Ovary (tissue), 3 donors: Measurements from ENCODE around the gene ABHD8.

Source experiments
- EP300 ChIP-seq: sonication (generic); formaldehyde crosslinking; IDR thresholded peaks from one replicate; pipeline ENCODE4 v1.6.1; 2017; ENCODE audit warnings: antibody characterized with exemption
- POLR2A ChIP-seq: fragments of 450-650 bp; IDR thresholded peaks from one replicate; pipeline ENCODE4 v1.6.1; 2017; ENCODE audit warnings: antibody characterized with exemption, mild to moderate bottlenecking, moderate library complexity
- TF ChIP-seq, protein P1 (sequence below), 3 donors: fragments of 450-650 bp in 2 of 3; fragments of 200-600 bp in 1 of 3; IDR thresholded peaks; one replicate each; pipeline versions ENCODE4 v1.5.1 to v1.8.0; 2016 to 2022; ENCODE audit warnings: antibody characterized with exemption in 3 of 3, mild to moderate bottlenecking in 1 of 3
- donor health status: DM: no; HTN: no; CAD: no.

DNA sequence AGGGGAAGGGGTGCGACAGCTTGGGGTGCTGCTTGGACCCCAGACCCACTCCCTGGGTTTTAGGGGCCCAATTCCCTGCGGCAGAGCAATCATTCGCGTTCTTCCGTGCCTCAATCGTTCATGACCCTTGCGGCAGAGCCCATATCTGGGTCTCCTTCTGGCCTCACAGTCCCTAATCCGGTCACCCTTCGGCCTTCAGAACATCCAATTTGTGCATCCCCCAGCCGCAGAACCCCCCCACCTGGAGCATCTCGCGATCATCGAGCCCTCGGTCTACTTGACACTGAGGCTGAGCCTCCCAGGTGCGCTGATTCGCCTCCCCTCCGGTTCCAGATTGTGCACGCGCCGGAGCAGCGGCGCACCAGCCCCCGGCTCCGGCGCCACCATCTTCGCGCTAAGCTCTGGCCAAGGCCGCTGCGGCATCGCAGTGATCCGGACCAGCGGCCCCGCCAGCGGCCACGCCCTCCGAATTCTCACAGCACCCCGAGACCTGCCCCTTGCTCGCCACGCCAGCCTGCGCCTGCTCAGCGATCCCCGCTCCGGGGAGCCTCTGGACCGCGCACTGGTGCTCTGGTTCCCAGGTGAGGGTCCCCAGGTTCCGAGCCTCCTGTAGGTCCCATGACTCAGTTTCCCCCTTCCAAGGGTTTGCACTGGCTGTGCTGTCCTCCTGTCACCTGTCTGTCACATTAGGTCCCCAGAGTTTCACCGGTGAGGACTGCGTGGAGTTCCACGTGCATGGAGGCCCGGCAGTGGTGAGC, 34.6 kb upstream of the ABHD8 start:
- TF ChIP-seq, protein P1, sequence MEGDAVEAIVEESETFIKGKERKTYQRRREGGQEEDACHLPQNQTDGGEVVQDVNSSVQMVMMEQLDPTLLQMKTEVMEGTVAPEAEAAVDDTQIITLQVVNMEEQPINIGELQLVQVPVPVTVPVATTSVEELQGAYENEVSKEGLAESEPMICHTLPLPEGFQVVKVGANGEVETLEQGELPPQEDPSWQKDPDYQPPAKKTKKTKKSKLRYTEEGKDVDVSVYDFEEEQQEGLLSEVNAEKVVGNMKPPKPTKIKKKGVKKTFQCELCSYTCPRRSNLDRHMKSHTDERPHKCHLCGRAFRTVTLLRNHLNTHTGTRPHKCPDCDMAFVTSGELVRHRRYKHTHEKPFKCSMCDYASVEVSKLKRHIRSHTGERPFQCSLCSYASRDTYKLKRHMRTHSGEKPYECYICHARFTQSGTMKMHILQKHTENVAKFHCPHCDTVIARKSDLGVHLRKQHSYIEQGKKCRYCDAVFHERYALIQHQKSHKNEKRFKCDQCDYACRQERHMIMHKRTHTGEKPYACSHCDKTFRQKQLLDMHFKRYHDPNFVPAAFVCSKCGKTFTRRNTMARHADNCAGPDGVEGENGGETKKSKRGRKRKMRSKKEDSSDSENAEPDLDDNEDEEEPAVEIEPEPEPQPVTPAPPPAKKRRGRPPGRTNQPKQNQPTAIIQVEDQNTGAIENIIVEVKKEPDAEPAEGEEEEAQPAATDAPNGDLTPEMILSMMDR (IDR thresholded peaks at IDR 0.05), result no peak
- no peak for TF ChIP-seq EP300
- TF ChIP-seq POLR2A, result no peak
